ENCODE data around the gene RBBP4.

The RBBP4 gene

DNA sequence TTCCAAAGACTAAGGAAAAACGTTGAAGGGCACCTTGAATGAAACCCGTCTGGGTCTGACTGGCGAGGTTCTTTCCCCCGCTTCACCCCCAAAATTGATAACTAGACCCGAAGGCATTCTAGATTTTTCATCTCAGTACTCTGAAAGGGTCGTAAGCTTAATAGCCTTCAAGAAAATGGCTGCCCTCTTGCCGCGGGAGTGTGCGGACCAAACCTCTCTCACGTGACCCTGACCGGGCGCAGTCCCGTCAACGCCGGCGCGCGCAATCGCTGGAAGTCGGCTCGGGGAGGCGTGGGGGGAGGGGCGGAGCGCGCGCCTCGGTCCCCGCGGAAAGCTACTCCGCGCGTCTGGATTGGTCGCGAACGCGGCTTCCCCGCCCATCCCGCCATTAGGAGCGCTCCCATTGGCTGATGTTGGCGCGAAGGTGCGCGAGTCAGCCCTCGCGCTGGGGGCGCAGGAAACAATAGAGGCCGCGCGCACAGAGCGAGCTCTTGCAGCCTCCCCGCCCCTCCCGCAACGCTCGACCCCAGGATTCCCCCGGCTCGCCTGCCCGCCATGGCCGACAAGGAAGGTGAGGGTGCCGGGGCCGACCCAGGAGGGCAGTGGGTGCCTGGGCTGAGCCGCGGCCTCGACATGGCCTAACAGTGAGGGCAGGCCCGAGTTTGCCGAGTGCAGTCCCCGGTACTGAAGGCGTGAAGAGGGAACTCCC lies at the start of gene RBBP4:
RBBP4 (plus strand) TSS at position 457 of the 709 bp plus-strand sequence; CDS start at position 556, 99 bp downstream.
- no peaks in the 10 kb centered on the region for H3K27me3 ChIP-seq (ENCODE audit: insufficient read depth, low read depth, severe bottlenecking)
- DNase-seq, result peak; percentile 97
- H3K27ac ChIP-seq, result peak within 1 kb of the TSS; percentile 99
- no peaks in the 10 kb centered on the region for H3K9me3 ChIP-seq (ENCODE audit: severe bottlenecking)
- no peak for TF ChIP-seq CTCF (IDR thresholded peaks at IDR 0.05; ENCODE audit: low read depth, low read length)
- peaks cover 47% of the 10 kb centered on the region for H3K36me3 ChIP-seq
- H3K4me3 ChIP-seq (ENCODE audit: low read depth, low read length), result peak within 1 kb of the TSS; percentile 96

GRCh38 chr1:32605711-32606424 lies 45.1 kb upstream of the RBBP4 start:
- no peaks in the 10 kb centered on the region for H3K27me3 ChIP-seq (ENCODE audit: insufficient read depth, low read depth, severe bottlenecking)
- no peak overlapping the region for H3K4me3 ChIP-seq (ENCODE audit: low read depth, low read length)
- no peak for DNase-seq
- TF ChIP-seq CTCF (IDR thresholded peaks at IDR 0.05; ENCODE audit: low read depth, low read length), result no peak
- H3K27ac ChIP-seq, result no peak overlapping the region
- no peaks in the 10 kb centered on the region for H3K9me3 ChIP-seq (ENCODE audit: severe bottlenecking)
- no peaks in the 10 kb centered on the region for H3K36me3 ChIP-seq

DNA sequence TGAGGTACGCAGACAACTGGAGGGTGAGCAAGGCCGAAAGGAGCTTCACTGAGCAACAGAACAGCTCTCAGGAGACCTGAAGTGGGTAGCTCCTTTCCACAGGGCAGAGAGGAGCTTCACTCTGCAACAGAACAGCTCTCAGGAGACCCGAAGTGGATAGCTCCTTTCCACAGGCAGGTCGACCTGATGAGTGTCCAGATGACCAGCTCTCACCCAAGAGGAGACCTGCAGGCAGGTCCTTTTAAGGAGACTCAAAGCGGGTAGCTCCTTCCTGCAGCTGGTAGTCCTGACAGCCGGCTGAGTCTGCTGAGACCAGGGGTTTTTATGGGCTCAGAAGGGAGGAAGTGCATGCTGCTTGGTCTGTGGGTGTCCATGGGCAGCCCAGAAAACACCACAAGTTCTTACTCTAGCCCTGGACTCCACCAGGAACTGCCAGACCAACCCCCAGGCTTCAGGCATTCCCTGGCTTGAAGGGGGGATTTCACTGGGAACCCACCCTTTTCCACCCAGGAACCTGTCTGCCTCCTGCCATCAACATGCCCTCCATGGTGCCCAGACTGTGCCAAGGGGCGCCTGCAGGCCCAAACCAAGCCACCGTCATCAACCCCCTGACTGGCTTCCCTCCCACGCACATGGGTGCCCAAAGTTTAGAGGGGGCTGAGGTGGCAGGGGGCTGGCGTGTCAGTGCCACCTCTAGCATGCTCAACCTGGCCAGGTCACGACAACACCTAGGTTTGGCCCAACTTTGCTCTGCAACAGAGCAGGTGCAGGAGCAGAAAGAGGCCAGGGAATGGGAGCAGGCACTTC lies 44.2 kb upstream of the RBBP4 start:
- H3K4me3 ChIP-seq (ENCODE audit: low read depth, low read length), result no peak overlapping the region
- no peaks in the 10 kb centered on the region for H3K9me3 ChIP-seq (ENCODE audit: severe bottlenecking)
- H3K36me3 ChIP-seq, result no peaks in the 10 kb centered on the region
- H3K27ac ChIP-seq, result no peak overlapping the region
- no peak for DNase-seq
- no peaks in the 10 kb centered on the region for H3K27me3 ChIP-seq (ENCODE audit: insufficient read depth, low read depth, severe bottlenecking)
- no peak for TF ChIP-seq CTCF (IDR thresholded peaks at IDR 0.05; ENCODE audit: low read depth, low read length)

DNA sequence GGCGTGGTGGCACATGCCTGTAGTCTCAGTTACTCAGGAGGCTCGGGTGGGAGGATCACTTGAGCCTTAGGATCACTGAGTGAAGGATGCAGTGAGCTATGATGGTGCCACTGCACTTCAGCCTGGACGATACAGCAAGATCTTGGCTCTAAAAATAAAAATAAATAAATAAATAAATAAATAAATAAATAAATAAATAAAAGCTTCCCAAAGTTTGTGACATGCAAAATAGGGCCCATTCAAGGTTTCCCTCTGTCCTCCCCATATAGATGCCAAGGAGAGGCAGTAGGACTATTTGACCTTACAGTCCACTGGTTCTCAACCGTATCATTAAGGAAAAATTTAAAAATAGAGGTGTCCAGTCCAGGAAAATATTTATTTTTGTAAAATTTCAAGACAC lies 41.8 kb upstream of the RBBP4 start:
- H3K4me3 ChIP-seq (ENCODE audit: low read depth, low read length), result no peak overlapping the region
- no peak for DNase-seq
- H3K36me3 ChIP-seq, result no peaks in the 10 kb centered on the region
- no peak for TF ChIP-seq CTCF (IDR thresholded peaks at IDR 0.05; ENCODE audit: low read depth, low read length)
- H3K27ac ChIP-seq, result no peak overlapping the region
- no peaks in the 10 kb centered on the region for H3K27me3 ChIP-seq (ENCODE audit: insufficient read depth, low read depth, severe bottlenecking)
- H3K9me3 ChIP-seq (ENCODE audit: severe bottlenecking), result no peaks in the 10 kb centered on the region

DNA sequence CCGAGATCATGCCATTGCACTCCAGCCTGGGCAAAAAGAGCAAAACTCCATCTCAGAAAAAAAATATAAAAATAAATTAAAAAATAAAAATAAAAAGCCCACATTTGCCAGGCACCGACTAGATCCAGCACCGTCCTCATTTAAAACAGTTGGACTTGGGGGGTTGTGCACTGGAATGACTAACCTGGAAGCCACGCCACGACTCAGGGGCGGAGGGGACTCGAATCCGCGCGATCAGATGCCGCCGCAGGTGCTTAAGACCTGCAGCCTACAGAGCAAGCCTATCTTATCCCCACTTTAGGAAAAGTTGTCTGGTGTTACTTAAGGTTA lies 39.2 kb upstream of the RBBP4 start:
- no peaks in the 10 kb centered on the region for H3K9me3 ChIP-seq (ENCODE audit: severe bottlenecking)
- no peak overlapping the region for H3K27ac ChIP-seq
- DNase-seq, result no peak
- no peaks in the 10 kb centered on the region for H3K27me3 ChIP-seq (ENCODE audit: insufficient read depth, low read depth, severe bottlenecking)
- no peak overlapping the region for H3K4me3 ChIP-seq (ENCODE audit: low read depth, low read length)
- no peak for TF ChIP-seq CTCF (IDR thresholded peaks at IDR 0.05; ENCODE audit: low read depth, low read length)
- H3K36me3 ChIP-seq, result no peaks in the 10 kb centered on the region
